Measurements from ENCODE around the gene ETF1. TPM values are rescaled to one million over a fixed set of nuclear protein-coding genes. Genes with fewer than 3 reads are reported as not detected.
A peak's percentile ranks its signal among the peaks of the same experiment; 100 is the strongest.

Gene ETF1
- total and polyA plus RNA-seq, 9 of the 15 experiments (the other 6 are each of a cell fraction or from before 2014, with no cell fraction given): 53.7 to 209 (median 164) TPM

DNA sequence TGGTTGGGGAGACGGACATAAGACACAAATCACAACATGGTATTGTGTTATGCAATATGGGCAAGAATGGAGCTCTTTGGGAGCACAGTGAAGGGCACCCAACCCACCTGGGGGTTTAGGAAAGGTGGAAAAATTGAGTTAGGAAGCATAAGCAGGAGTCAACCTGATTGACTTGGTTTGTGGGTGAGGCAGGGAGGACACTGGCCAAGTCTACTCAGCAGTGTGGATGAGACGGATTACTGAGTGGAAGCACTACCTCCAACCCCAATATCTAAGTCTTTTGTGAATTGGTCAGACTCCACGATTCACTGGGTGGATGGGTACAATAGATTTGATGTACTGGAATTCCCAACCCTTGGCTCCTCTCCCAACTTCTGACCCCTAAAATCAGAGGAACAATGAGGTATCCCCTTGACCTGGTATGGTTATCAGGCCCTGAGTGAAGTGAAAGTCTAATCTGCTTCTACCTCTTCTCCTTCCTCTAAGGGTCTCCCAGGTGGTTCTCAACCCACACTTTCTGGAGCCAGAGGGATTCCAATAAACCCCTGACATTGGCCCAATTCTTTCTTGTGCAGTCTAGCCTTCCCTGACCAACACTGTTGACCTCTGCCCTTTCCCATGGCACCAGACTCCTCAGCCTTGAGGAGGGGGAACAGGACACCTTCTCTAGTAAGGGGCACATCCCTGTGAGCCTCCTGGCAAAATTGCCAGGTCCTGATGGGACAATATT, 72.5 kb downstream of the ETF1 start (continued):
- TF ChIP-seq, protein P1, sequence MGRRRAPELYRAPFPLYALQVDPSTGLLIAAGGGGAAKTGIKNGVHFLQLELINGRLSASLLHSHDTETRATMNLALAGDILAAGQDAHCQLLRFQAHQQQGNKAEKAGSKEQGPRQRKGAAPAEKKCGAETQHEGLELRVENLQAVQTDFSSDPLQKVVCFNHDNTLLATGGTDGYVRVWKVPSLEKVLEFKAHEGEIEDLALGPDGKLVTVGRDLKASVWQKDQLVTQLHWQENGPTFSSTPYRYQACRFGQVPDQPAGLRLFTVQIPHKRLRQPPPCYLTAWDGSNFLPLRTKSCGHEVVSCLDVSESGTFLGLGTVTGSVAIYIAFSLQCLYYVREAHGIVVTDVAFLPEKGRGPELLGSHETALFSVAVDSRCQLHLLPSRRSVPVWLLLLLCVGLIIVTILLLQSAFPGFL (CRISPR knock-in tag; IDR thresholded peaks at IDR 0.05): peak; percentile 11; the same call in 1 of the 2 replicates
- no peak; the same call in 1 of the 2 replicates for TF ChIP-seq TAF15 (IDR thresholded peaks at IDR 0.05; ENCODE audit: low read depth, low read length)
- TF ChIP-seq KDM1A (IDR thresholded peaks at IDR 0.05): no peak
- no peak for TF ChIP-seq TAF9B (IDR thresholded peaks at IDR 0.05; ENCODE audit: partially characterized antibody)
- TF ChIP-seq HLTF (IDR thresholded peaks at IDR 0.05): peak; percentile 59; the same call in 1 of the 2 replicates
- TF ChIP-seq POLR3G (IDR thresholded peaks at IDR 0.05; ENCODE audit: extremely low read depth, insufficient read length, insufficient replicate concordance): no peak
- peak in 1 of 2 experiments; percentile 42; a peak in 1 of 4 replicates for TF ChIP-seq ARNT (IDR thresholded peaks at IDR 0.05)
- TF ChIP-seq KDM2B (CRISPR knock-in tag; IDR thresholded peaks at IDR 0.05): no peak
- no peak for TF ChIP-seq ZBTB8A (IDR thresholded peaks at IDR 0.05; ENCODE audit: partially characterized antibody)
- TF ChIP-seq, protein P2, sequence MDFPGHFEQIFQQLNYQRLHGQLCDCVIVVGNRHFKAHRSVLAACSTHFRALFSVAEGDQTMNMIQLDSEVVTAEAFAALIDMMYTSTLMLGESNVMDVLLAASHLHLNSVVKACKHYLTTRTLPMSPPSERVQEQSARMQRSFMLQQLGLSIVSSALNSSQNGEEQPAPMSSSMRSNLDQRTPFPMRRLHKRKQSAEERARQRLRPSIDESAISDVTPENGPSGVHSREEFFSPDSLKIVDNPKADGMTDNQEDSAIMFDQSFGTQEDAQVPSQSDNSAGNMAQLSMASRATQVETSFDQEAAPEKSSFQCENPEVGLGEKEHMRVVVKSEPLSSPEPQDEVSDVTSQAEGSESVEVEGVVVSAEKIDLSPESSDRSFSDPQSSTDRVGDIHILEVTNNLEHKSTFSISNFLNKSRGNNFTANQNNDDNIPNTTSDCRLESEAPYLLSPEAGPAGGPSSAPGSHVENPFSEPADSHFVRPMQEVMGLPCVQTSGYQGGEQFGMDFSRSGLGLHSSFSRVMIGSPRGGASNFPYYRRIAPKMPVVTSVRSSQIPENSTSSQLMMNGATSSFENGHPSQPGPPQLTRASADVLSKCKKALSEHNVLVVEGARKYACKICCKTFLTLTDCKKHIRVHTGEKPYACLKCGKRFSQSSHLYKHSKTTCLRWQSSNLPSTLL (IDR thresholded peaks at IDR 0.05): 0 out of 2 replicates have a peak, but pooled peaks have one; percentile 18
- TF ChIP-seq, protein P3, sequence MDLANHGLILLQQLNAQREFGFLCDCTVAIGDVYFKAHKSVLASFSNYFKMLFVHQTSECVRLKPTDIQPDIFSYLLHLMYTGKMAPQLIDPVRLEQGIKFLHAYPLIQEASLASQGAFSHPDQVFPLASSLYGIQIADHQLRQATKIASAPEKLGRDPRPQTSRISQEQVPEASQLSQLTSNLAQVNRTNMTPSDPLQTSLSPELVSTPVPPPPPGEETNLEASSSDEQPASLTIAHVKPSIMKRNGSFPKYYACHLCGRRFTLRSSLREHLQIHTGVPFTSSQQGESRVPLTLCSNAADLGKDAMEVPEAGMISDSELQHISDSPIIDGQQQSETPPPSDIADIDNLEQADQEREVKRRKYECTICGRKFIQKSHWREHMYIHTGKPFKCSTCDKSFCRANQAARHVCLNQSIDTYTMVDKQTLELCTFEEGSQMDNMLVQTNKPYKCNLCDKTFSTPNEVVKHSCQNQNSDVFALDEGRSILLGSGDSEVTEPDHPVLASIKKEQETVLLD (IDR thresholded peaks at IDR 0.05): no peak
- peak; percentile 70 for TF ChIP-seq ZEB2 (IDR thresholded peaks at IDR 0.05)
- TF ChIP-seq ZC3H4 (CRISPR knock-in tag; IDR thresholded peaks at IDR 0.05; ENCODE audit: borderline replicate concordance): peak; percentile 7; the same call in 1 of the 2 replicates
- no peak for TF ChIP-seq ZNF354B (CRISPR knock-in tag; IDR thresholded peaks at IDR 0.05)
- TF ChIP-seq, protein P4, sequence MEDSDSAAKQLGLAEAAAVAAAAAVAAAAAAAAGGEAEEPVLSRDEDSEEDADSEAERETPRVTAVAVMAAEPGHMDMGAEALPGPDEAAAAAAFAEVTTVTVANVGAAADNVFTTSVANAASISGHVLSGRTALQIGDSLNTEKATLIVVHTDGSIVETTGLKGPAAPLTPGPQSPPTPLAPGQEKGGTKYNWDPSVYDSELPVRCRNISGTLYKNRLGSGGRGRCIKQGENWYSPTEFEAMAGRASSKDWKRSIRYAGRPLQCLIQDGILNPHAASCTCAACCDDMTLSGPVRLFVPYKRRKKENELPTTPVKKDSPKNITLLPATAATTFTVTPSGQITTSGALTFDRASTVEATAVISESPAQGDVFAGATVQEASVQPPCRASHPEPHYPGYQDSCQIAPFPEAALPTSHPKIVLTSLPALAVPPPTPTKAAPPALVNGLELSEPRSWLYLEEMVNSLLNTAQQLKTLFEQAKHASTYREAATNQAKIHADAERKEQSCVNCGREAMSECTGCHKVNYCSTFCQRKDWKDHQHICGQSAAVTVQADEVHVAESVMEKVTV (CRISPR knock-in tag; IDR thresholded peaks at IDR 0.05): no peak
- TF ChIP-seq, protein P5, sequence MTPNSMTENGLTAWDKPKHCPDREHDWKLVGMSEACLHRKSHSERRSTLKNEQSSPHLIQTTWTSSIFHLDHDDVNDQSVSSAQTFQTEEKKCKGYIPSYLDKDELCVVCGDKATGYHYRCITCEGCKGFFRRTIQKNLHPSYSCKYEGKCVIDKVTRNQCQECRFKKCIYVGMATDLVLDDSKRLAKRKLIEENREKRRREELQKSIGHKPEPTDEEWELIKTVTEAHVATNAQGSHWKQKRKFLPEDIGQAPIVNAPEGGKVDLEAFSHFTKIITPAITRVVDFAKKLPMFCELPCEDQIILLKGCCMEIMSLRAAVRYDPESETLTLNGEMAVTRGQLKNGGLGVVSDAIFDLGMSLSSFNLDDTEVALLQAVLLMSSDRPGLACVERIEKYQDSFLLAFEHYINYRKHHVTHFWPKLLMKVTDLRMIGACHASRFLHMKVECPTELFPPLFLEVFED (CRISPR knock-in tag; conservative IDR thresholded peaks at IDR 0.05): peak; percentile 24; the same call in 1 of the 2 replicates
